SK-N-SH (cell line): ENCODE data around the gene LIPA. TPM values are rescaled to one million over a fixed set of nuclear protein-coding genes. Genes with fewer than 3 reads are reported as not detected.

Source experiments
- CTCF ChIA-PET: fragments of 300-600, 350-600 bp; formaldehyde crosslinking; extraction: SDS; loops from one replicate; lab custom pipeline; 2021; lab: Yijun Ruan, JAX
- POLR2A ChIA-PET: fragments of 350-600 bp; sonication (Branson Sonifier 250); formaldehyde crosslinking; extraction: SDS; loops from one replicate; lab custom pipeline; 2020; ENCODE audit warnings: antibody characterized with exemption, inconsistent platforms; lab: Yijun Ruan, JAX
- DNase-seq: peaks from one replicate; pipeline ENCODE4 v3.0.0; 2012
- H2AFZ ChIP-seq: fragments of 200-600 bp; sonication (generic); 2 replicates; pipeline ENCODE4 v1.8.1; 2016; ENCODE audit warnings: antibody characterized with exemption, mild to moderate bottlenecking, low read depth
- H3F3A ChIP-seq: fragments of 200-600 bp; sonication (generic); replicated peaks from 2 replicates; pipeline ENCODE3; 2016; ENCODE audit warnings: antibody characterized with exemption, mild to moderate bottlenecking; ENCODE audit not compliant: insufficient read depth
- H3K27ac ChIP-seq, 2 experiments: fragments of 200-500 bp in 1 of 2; fragments of 200-600 bp in 1 of 2; sonication (Bioruptor generic) in 1 of 2; sonication (generic), shearing (Covaris generic) in 1 of 2; 2 replicates each; pipeline versions ENCODE4 v1.5.1 to v1.6.1; 2014 to 2016; ENCODE audit warnings: low read depth in 2 of 2, inconsistent platforms in 1 of 2, low read length in 1 of 2, mild to moderate bottlenecking in 1 of 2, mixed read lengths in 1 of 2
- H3K27me3 ChIP-seq: fragments of 200-600 bp; sonication (generic), shearing (Covaris generic); 2 replicates; pipeline ENCODE4 v1.6.1; 2016; ENCODE audit warnings: mixed run types; ENCODE audit not compliant: insufficient read depth
- H3K36me3 ChIP-seq, 2 experiments: fragments of 200-500 bp in 1 of 2; fragments of 200-600 bp in 1 of 2; sonication (Bioruptor generic) in 1 of 2; sonication (generic) in 1 of 2; replicated peaks in 1 of 2; 2 replicates each; pipeline versions ENCODE3 to v1.5.1; 2014 to 2016; ENCODE audit warnings: low read length in 1 of 2, mild to moderate bottlenecking in 1 of 2; ENCODE audit not compliant: insufficient read depth in 2 of 2, control insufficient read depth in 1 of 2
- H3K4me1 ChIP-seq, 2 experiments: fragments of 200-500 bp in 1 of 2; fragments of 200-600 bp in 1 of 2; sonication (Bioruptor generic) in 1 of 2; sonication (generic), shearing (Covaris generic) in 1 of 2; 2 replicates each; pipeline versions ENCODE4 v1.5.1 to v1.6.1; 2014 to 2016; ENCODE audit warnings: low read depth in 1 of 2, low read length in 1 of 2, mixed run types in 1 of 2; ENCODE audit not compliant: insufficient read depth in 2 of 2, control insufficient read depth in 1 of 2
- H3K4me2 ChIP-seq: fragments of 200-600 bp; sonication (generic), shearing (Covaris generic); 2 replicates; pipeline ENCODE4 v1.6.1; 2017; ENCODE audit warnings: mixed run types
- H3K4me3 ChIP-seq, 2 experiments: fragments of 200-500 bp in 1 of 2; fragments of 200-600 bp in 1 of 2; sonication (Bioruptor generic) in 1 of 2; sonication (generic), shearing (Covaris generic) in 1 of 2; 2 replicates each; pipeline versions ENCODE4 v1.5.1 to v1.8.1; 2014 to 2016; ENCODE audit warnings: low read depth in 2 of 2, inconsistent platforms in 1 of 2, low read length in 1 of 2, mild to moderate bottlenecking in 1 of 2, mixed read lengths in 1 of 2, moderate library complexity in 1 of 2
- H3K79me2 ChIP-seq: fragments of 200-600 bp; sonication (generic); 2 replicates; pipeline ENCODE4 v1.8.1; 2017; ENCODE audit warnings: mild to moderate bottlenecking; ENCODE audit not compliant: insufficient read depth
- H3K9ac ChIP-seq: fragments of 200-600 bp; sonication (generic); 2 replicates; pipeline ENCODE4 v1.6.1; 2017; ENCODE audit warnings: mixed run types
- H3K9me2 ChIP-seq: fragments of 200-600 bp; sonication (generic); 2 replicates; pipeline ENCODE4 v1.6.1; 2017; ENCODE audit warnings: mixed run types
- H3K9me3 ChIP-seq: fragments of 200-600 bp; sonication (generic); 2 replicates; pipeline ENCODE4 v1.6.1; 2017; ENCODE audit warnings: mixed run types, mild to moderate bottlenecking, moderate library complexity
- H4K20me1 ChIP-seq: fragments of 200-600 bp; sonication (generic); 2 replicates; pipeline ENCODE4 v1.6.1; 2017; ENCODE audit warnings: mild to moderate bottlenecking, mixed run types; ENCODE audit not compliant: insufficient read depth
- CHD2 ChIP-seq: fragments of 150-350 bp; IDR thresholded peaks from 2 replicates; pipeline ENCODE4 v1.6.1; 2018; ENCODE audit warnings: low read length; ENCODE audit not compliant: partially characterized antibody
- ELF1 ChIP-seq: IDR thresholded peaks from 2 replicates; pipeline ENCODE4 v1.4.0; 2012
- EP300 ChIP-seq, 2 experiments: IDR thresholded peaks; 2 replicates each; pipeline versions ENCODE4 v1.4.0 to v1.6.1; 2012; ENCODE audit warnings: borderline replicate concordance in 1 of 2, low read depth in 1 of 2, low read length in 1 of 2
- EZH2phosphoT487 ChIP-seq: fragments of 200-600 bp; sonication (generic); IDR thresholded peaks from 2 replicates; pipeline ENCODE4 v1.6.1; 2017; ENCODE audit warnings: low read depth, mixed run types, mild to moderate bottlenecking, antibody characterized with exemption, moderate library complexity, borderline replicate concordance
- FOSL2 ChIP-seq: IDR thresholded peaks from 2 replicates; pipeline ENCODE4 v1.4.0; 2012; ENCODE audit warnings: low read depth, mild to moderate bottlenecking, moderate library complexity, borderline replicate concordance
- FOXJ3 ChIP-seq: sonication (generic); formaldehyde crosslinking; IDR thresholded peaks from 2 replicates; pipeline ENCODE4 v1.5.1; 2020; ENCODE audit warnings: mild to moderate bottlenecking, missing genetic modification reagents
- FOXM1 ChIP-seq: IDR thresholded peaks from 2 replicates; pipeline ENCODE4 v1.4.0; 2012; ENCODE audit warnings: low read depth, mild to moderate bottlenecking
- JUND ChIP-seq: IDR thresholded peaks from 2 replicates; pipeline ENCODE4 v1.4.0; 2012
- MAX ChIP-seq: IDR thresholded peaks from 2 replicates; pipeline ENCODE4 v1.4.0; 2012; ENCODE audit warnings: low read depth
- MXI1 ChIP-seq: IDR thresholded peaks from 2 replicates; pipeline ENCODE4 v1.6.1; 2012; ENCODE audit warnings: mild to moderate bottlenecking, low read depth, low read length, improper control_type of control experiment
- PBX3 ChIP-seq: IDR thresholded peaks from 2 replicates; pipeline ENCODE4; 2012
- RAD21 ChIP-seq: IDR thresholded peaks from 2 replicates; pipeline ENCODE4 v1.6.1; 2012; ENCODE audit warnings: mild to moderate bottlenecking, low read length
- RCOR1 ChIP-seq: fragments of 150-350 bp; IDR thresholded peaks from 2 replicates; pipeline ENCODE4 v1.6.1; 2017; ENCODE audit warnings: antibody characterized with exemption, low read length
- RXRA ChIP-seq: IDR thresholded peaks from 2 replicates; pipeline ENCODE4 v1.4.0; 2012; ENCODE audit warnings: low read depth, mild to moderate bottlenecking, borderline replicate concordance
- SIN3A ChIP-seq: IDR thresholded peaks from 2 replicates; pipeline ENCODE4 v1.6.1; 2012; ENCODE audit warnings: low read depth, mild to moderate bottlenecking, low read length, moderate library complexity, borderline replicate concordance
- SMC3 ChIP-seq: IDR thresholded peaks from 2 replicates; pipeline ENCODE4 v1.6.1; 2012; ENCODE audit warnings: low read depth, low read length, improper control_type of control experiment
- TCF12 ChIP-seq: IDR thresholded peaks from 2 replicates; pipeline ENCODE4 v1.4.0; 2012
- USF2 ChIP-seq: fragments of 150-350 bp; IDR thresholded peaks from 2 replicates; pipeline ENCODE4 v1.6.1; 2017; ENCODE audit warnings: antibody characterized with exemption, low read length, low read depth, borderline replicate concordance
- YY1 ChIP-seq: IDR thresholded peaks from 2 replicates; pipeline ENCODE4 v1.4.0; 2012; ENCODE audit warnings: low read depth, mild to moderate bottlenecking
- WGBS: methylation state at CpG from one replicate; pipeline ENCODE4 v1.1.6; 2017; ENCODE audit warnings: low lambda C conversion rate; 5-methylcytosine and 5-hydroxymethylcytosine counted together
- polyA plus RNA-seq, 3 experiments: library from polyadenylated mRNA; depleted of rRNA; stranded (reverse); fragments of >200 nt; gene quantifications; 2 replicates each; pipeline ENCODE4 v1.2.3, GENCODE V29; 2012

LIPA gene
- polyA plus RNA-seq, 1 of the 3 experiments (the other 2 are of a cell fraction), result 43.2 TPM

GRCh38 chr10:89257581-89257980 is 6.0 kb upstream of the LIPA start (continued):
- no peak for TF ChIP-seq EP300 (IDR thresholded peaks at IDR 0.05; ENCODE audit: borderline replicate concordance in 1 of 2, low read depth in 1 of 2, low read length in 1 of 2)
- no peak for TF ChIP-seq RAD21
- TF ChIP-seq FOXM1, result no peak
- TF ChIP-seq MAX, result no peak

GRCh38 chr10:89256962-89257361 is 5.4 kb upstream of the LIPA start:
- DNase-seq, result no peak
- Histone ChIP-seq H3K27me3 (no peaks in the 10 kb centered on the region), H3F3A (peaks cover 8% of the 10 kb centered on the region), H3K36me3 (no peaks in the 10 kb centered on the region), H3K4me1 (peaks cover 5 to 10% of the 10 kb centered on the region in 2 experiments; a peak in 3 of 4 replicates), H3K9ac (no peak overlapping the region), H3K4me2 (no peak overlapping the region), H3K9me2 (no peaks in the 10 kb centered on the region), H3K79me2 (no peaks in the 10 kb centered on the region), H3K4me3 (no peak overlapping the region), H3K9me3 (no peaks in the 10 kb centered on the region), H4K20me1 (no peaks in the 10 kb centered on the region), H2AFZ (no peak overlapping the region), H3K27ac (no peak overlapping the region)
- WGBS, result 62% methylated on average over 1 of the region's 1 CpG
- ChIA-PET POLR2A (no interaction called here), CTCF (interaction anchor here (1.1 kb wide), 1 partner anchor 322 kb away, joined by 3 read pairs; no protein-coding TSS in a partner anchor)
- TF ChIP-seq RXRA (no peak), CHD2 (no peak), RCOR1 (no peak), TCF12 (no peak), USF2 (no peak), FOSL2 (no peak), EP300 (IDR thresholded peaks at IDR 0.05; ENCODE audit: borderline replicate concordance in 1 of 2, low read depth in 1 of 2, low read length in 1 of 2) (no peak), PBX3 (no peak), MXI1 (no peak), JUND (no peak), YY1 (no peak), SIN3A (no peak), SMC3 (no peak), FOXJ3 (CRISPR knock-in tag) (no peak), ELF1 (no peak), EZH2phosphoT487 (no peak)
